Testis (tissue), 3 donors: ENCODE measurements around the gene CELA2A. TPM values are rescaled to one million over a fixed set of nuclear protein-coding genes. Genes with fewer than 3 reads are reported as not detected.

Source experiments
- DNase-seq: peaks from one replicate; pipeline ENCODE4 v3.0.0-alpha.2; 2019
- H3K27ac ChIP-seq, 2 donors: fragments of 200-600 bp; sonication (generic); one replicate each; pipeline ENCODE4 v1.5.1; 2019
- H3K27me3 ChIP-seq: fragments of 200-600 bp; sonication (generic); one replicate; pipeline ENCODE4 v1.5.1; 2019
- H3K36me3 ChIP-seq: fragments of 200-600 bp; sonication (generic); one replicate; pipeline ENCODE4 v1.5.1; 2017; ENCODE audit warnings: low read depth; ENCODE audit errors: missing control alignments
- H3K4me1 ChIP-seq: fragments of 200-600 bp; sonication (generic); one replicate; pipeline ENCODE4 v1.5.1; 2019
- H3K4me3 ChIP-seq, 2 donors: fragments of 200-600 bp; sonication (generic); one replicate each; pipeline ENCODE4 v1.5.1; 2017 to 2019
- H3K9me3 ChIP-seq: fragments of 200-600 bp; sonication (generic); one replicate; pipeline ENCODE4 v1.5.1; 2017
- POLR2A ChIP-seq: fragments of 450-650 bp; IDR thresholded peaks from one replicate; pipeline ENCODE4 v1.6.1; 2017; ENCODE audit warnings: antibody characterized with exemption, mild to moderate bottlenecking, moderate library complexity
- WGBS, 2 donors: methylation state at CpG; one replicate each; pipeline ENCODE4 v1.1.5; 2018; 5-methylcytosine and 5-hydroxymethylcytosine counted together
- intact Hi-C: fragments of 100-400 bp; cut with DNase I; formaldehyde crosslinking; loops from one replicate; pipeline ENCODE4 v1.15.1; 2023; ENCODE audit warnings: low total_unique reads
- polyA plus RNA-seq: library from polyadenylated mRNA; stranded (reverse); fragments of 350-450 nt; fragmentation: Illumina TruSeq; extraction: RNeasy Lipid Tissue Mini Kit (QIAGEN cat#74804); gene quantifications from one replicate; pipeline ENCODE4 v1.2.3, GENCODE V29; 2014; ENCODE audit warnings: low read depth, low replicate concordance; ENCODE audit not compliant: insufficient read depth
- total RNA-seq, 2 donors: library from RNA; depleted of rRNA; stranded (reverse); fragments of >200 nt; gene quantifications; one replicate each; pipeline ENCODE4 v1.2.3, GENCODE V29; 2016
- TF ChIP-seq, protein P1 (sequence below), 3 experiments: fragments of 450-650 bp in 2 of 3; fragments of 200-600 bp in 1 of 3; sonication (generic) in 1 of 3; IDR thresholded peaks; one replicate each; pipeline ENCODE4 v1.5.1; 2016 to 2019; ENCODE audit warnings: antibody characterized with exemption in 3 of 3, mild to moderate bottlenecking in 2 of 3, moderate library complexity in 1 of 3

CELA2A gene
- total and polyA plus RNA-seq, 3 donors from 2014 or later, result 2.4 to 4.8 (median 3.7) TPM

DNA sequence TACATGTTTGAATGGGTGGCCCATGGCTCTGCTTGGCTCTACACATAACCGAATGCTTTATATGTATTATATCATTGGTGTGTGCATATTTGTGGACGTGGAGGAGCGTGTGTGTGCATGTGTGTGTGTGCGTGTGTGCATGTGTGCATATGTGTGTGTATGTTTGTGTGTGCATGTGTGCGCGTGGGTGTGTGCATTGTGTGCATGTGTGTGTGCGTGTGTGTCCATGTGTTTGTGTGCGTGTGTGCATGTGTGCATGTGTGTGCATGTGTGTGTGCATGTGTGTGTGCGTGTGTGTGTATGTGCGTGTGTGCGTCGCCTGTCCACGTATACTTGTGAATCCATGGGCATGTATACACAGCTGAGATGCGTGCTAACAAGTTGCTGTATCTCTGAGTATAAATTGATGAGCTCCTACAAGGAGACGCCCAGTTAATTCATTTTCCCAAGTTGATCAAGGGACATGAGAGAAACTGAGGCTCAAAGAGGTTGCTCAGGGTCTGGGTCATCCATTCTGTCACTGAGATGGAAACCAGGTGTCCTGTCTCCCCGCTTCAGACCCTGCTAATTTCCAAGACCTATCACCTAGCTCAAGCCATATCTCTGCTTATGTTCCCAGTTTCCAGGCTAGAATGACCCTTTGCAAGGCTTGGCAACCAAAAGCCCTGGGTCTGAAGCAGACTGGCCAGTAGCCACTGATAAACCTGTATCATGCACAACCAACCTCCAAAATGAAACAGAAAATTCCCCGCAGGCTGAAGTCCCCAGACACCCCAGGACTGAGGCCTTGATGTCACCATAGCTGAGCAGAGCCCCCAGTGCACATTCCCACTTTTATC, 21.1 kb upstream of the CELA2A start:
- Histone ChIP-seq H3K36me3 (no peaks in the 10 kb centered on the region), H3K27me3 (no peaks in the 10 kb centered on the region), H3K4me1 (no peaks in the 10 kb centered on the region), H3K27ac (no peak overlapping the region), H3K4me3 (no peak overlapping the region), H3K9me3 (no peaks in the 10 kb centered on the region)
- intact Hi-C loops, result no loop called here
- 91 to 92% methylated on average over 16 to 17 of the region's 17 CpGs for WGBS, 2 donors
- no peak for DNase-seq
- TF ChIP-seq POLR2A, result no peak
- TF ChIP-seq, protein P1, sequence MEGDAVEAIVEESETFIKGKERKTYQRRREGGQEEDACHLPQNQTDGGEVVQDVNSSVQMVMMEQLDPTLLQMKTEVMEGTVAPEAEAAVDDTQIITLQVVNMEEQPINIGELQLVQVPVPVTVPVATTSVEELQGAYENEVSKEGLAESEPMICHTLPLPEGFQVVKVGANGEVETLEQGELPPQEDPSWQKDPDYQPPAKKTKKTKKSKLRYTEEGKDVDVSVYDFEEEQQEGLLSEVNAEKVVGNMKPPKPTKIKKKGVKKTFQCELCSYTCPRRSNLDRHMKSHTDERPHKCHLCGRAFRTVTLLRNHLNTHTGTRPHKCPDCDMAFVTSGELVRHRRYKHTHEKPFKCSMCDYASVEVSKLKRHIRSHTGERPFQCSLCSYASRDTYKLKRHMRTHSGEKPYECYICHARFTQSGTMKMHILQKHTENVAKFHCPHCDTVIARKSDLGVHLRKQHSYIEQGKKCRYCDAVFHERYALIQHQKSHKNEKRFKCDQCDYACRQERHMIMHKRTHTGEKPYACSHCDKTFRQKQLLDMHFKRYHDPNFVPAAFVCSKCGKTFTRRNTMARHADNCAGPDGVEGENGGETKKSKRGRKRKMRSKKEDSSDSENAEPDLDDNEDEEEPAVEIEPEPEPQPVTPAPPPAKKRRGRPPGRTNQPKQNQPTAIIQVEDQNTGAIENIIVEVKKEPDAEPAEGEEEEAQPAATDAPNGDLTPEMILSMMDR (IDR thresholded peaks at IDR 0.05), result no peak

DNA sequence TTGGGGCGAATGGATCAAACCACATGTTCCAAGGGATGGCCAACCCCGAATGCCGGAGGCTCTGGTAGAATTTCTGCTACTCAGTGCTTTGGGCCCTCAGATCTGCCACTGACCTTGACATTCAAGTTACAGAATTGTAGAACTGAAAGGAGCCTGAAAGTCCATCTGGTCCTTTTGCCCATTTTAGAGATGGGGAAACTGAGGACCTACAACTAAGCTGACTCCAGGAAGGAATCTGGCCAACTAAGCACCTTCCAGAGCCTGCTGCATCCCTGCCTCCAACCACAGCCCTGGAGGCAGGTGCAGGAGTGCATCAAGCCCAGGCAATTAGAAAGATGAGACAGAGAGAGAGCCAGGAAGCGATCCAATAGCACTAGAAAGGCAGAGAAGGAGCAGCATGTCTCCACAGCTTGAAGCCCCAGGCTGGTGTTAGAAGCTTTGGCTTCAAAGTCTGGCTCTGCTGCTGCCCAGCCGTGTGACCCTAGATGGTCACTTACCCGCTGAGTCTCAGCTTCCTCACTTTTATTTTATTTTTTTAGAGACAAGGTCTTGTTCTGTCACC, 19.6 kb upstream of the CELA2A start:
- WGBS, 2 donors, result 96% methylated on average over 6 of the region's 6 CpGs
- no peak for DNase-seq

DNA sequence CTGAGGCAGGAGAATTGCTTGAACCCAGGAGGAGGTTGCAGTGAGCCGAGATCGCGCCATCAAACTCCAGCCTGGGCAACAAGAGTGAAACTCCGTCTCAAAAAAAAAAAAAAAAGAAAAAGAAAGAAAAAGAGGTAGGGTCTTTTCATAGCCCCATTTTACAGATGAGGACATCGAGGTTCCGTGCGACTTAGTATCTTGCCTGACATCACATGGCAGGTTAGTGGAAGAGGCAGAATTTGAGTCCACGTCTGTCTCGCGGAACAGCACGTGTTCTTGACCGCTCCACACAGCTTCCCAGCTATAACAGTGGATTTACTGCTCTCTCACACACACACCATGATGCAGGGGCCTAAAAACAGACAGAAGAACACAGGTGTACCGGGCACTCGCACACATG, 17.2 kb upstream of the CELA2A start:
- Histone ChIP-seq H3K4me1 (peaks cover under 1% of the 10 kb centered on the region), H3K27ac (no peak overlapping the region), H3K9me3 (no peaks in the 10 kb centered on the region), H3K27me3 (no peaks in the 10 kb centered on the region), H3K36me3 (no peaks in the 10 kb centered on the region), H3K4me3 (no peak overlapping the region)
- intact Hi-C loops, result no loop called here
- no peak for DNase-seq
- no peak for TF ChIP-seq POLR2A
- TF ChIP-seq, protein P1 (IDR thresholded peaks at IDR 0.05), result no peak
- 93 to 99% methylated on average over 14 of the region's 14 CpGs for WGBS, 2 donors

More for the DNA sequence above, 19.6 kb upstream of the CELA2A start:
- intact Hi-C loops, result no loop called here
- H3K36me3 ChIP-seq, result no peaks in the 10 kb centered on the region
- no peaks in the 10 kb centered on the region for H3K27me3 ChIP-seq
- H3K27ac ChIP-seq, result no peak overlapping the region
- H3K4me3 ChIP-seq, result no peak overlapping the region
- TF ChIP-seq, protein P1 (IDR thresholded peaks at IDR 0.05), result no peak
- TF ChIP-seq POLR2A, result no peak
- no peaks in the 10 kb centered on the region for H3K9me3 ChIP-seq
- no peaks in the 10 kb centered on the region for H3K4me1 ChIP-seq

DNA sequence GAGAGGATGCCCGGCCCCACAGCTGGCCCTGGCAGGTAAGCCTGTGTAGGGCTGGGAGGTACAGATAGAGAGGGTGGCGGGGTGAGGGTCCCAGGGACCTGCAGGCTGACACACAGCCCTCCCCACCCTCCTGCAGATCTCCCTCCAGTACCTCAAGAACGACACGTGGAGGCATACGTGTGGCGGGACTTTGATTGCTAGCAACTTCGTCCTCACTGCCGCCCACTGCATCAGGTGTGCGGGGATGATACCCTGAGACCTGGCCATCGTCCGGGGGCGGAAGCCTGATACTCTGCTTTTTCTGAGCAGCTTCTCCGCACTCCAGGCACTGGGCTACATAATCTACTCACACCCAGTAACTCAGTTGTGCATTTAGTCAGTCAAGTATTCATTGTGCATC, 16.2 kb upstream of the CELA2A start:
- H3K27me3 ChIP-seq, result no peaks in the 10 kb centered on the region
- intact Hi-C loops, result no loop called here
- no peak overlapping the region for H3K4me3 ChIP-seq
- H3K36me3 ChIP-seq, result no peaks in the 10 kb centered on the region
- WGBS, 2 donors, result 88 to 91% methylated on average over 12 to 13 of the region's 13 CpGs
- no peak for DNase-seq
- no peak for TF ChIP-seq POLR2A
- TF ChIP-seq, protein P1 (IDR thresholded peaks at IDR 0.05), result no peak
- H3K9me3 ChIP-seq, result no peaks in the 10 kb centered on the region
- peaks cover 3% of the 10 kb centered on the region for H3K4me1 ChIP-seq
- H3K27ac ChIP-seq, result no peak overlapping the region
